Amygdala (tissue), 56 donors: Measurements from ENCODE around the gene CD300E.

Source experiments
- DNase-seq, 56 donors: peaks; one replicate each; lab custom pipeline; 2025; lab: John Stamatoyannopoulos, UW

Gene CD300E

GRCh38 chr17:74569020-74570003 is 54.2 kb downstream of the CD300E start:
- peak in 18 of 56 donors; percentile 7 to 50 (median 22) for DNase-seq

DNA sequence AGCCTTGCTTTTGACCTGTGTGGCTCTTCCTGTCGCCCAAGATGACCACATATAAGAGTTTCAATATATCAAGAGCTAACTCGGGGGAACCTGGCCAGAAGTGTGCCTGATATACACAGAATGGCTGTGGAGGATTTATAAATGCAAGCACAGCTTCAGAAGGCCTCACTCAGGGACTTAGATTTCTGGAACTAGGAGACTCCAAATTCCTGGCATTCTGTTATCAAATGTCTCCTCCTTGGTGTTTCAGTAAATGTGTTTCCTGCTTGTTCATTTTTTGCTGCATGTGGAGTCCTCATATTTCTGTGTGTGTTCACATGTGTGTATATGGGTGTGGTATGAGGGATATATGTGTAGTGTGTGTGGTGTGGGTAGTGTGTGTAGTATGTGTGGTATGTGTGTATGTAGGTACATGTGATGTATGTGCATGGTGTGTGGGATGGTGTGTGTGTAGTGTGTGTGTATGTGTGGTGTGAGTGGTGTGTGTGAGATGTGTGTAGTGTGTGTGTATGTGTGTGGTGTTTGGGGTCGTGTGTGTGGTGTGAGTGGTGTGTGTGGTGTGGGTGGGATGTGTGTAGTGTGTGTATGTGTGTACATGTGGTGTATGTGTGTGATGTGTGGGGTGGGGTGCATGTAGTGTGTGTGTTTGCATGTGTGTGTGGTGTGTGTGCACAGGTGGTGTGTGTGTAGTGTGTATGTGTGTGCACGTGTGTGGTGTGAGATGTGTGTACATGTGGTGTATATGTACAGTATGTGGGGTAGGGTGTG is 55.2 kb downstream of the CD300E start:
- DNase-seq, result no peak

GRCh38 chr17:74567397-74567796 is 56.1 kb downstream of the CD300E start, which contains the start of gene CD300H:
TSS of gene CD300H (minus strand) at chr17:74567509.
- DNase-seq, result peak in 3 of 56 donors; percentile 14 to 35 (median 16)

DNA sequence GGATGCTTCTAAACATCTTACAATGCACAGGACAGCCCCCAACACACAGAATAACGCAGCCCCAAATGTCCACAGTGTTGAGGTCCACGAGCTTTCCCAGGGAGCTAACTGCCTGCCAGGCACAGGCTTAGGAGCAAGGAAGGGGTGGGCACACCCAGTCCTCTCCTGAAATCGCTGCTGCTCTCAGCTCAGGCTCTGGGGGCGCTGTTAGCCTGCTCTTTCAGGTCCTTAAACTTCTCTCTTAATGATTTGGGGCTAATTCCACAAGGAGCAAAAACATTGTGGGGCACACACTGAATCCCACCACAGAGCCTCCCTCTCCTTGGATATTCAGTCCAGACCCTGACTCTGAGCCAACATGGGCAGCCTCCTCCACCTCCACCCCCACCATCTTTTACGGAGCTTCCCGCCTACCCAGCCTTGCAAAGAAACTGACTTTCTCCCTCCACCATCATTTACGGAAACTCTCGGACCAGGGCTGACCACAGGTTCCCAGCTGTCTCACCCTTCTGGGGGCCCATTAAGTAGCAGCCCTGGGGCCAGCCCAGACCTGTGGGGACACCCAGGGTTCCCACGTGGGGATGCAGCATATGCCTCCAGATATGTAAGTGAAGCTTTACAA is 57.3 kb downstream of the CD300E start:
- peak in 3 of 56 donors; percentile 6 to 13 (median 10) for DNase-seq

DNA sequence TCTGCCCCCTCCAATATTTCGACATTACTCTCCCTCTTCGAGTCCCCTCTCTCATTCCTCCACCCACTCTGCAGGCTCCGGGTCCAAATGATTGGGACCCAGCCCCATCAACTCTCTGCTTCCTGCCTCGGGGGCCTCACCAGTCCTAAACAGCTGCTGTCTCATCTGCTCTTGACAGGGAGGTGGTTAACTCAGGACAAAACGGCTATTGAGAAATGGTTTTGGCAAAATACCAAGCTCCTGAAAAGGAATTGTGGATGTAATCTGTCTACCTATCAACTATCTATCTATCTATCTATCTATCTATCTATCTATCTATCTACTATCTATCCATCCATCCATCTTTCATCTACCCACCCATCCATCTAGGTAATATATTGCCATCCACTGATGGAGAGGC is 58.4 kb downstream of the CD300E start:
- DNase-seq, result no peak

- no peak for DNase-seq
Observed at GRCh38 chr17:74563358-74563757, 60.2 kb downstream of the CD300E start.

DNA sequence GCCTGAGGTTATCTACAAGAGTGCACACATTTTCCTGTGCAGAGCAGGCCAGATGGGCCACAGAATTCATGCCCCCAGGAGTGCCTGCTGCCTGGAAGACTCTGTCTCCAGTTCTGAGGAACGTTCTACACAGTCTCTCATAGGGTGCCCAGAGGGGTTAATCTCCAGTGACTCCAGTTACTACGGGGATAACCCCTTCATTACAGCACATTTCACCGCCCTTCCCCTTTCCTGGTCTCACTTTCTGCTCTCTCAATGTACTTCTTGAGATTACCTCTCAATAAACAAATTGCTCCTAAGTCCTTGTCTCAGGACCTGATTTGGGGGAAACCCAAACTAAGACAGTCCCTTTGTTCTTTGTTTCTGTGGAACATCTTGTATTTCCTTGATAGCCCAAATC is 62.0 kb downstream of the CD300E start:
- no peak for DNase-seq
